ENCODE data around the gene RASSF8.

Gene RASSF8

DNA sequence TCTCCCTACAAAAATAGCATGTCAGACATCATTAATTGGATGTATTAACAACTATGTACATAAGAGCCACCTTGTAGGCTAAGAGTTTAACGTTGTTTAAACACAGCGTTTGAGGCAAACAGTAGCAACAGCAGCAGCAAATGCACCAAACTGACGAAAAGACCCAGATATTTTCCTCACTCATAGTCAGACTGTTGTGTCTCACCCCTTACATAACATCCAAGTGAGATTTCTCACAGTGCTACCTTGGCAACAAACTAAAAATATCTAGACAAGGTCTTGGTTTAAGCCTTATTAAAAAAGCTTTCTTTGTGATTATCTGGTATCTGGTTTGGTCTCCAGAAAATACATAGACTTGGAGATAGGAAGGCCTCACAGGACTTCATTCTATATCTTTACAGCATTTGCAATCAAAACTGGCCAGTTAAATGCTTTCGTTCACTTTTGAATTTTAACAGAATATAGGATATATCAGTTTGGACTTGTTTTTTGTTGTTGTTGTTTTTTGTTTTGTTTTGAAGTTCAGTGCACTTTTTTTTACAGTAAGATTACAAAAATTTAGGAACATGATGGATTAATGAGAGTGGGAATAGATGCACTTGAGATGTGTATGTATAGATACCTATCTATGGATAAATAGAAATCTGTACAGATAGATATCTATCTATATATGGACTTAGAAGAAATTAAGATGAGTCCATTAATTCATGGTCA, 162.2 kb downstream of the RASSF8 start:
- Histone ChIP-seq H3K4me2 (ENCODE audit: low read depth, low read length, poor library complexity, severe bottlenecking) (no peak overlapping the region), H4K20me1 (ENCODE audit: low read depth, low read length) (no peaks in the 10 kb centered on the region), H3K27me3 (ENCODE audit: low read length) (no peaks in the 10 kb centered on the region)

GRCh38 chr12:26121323-26122060, 163.0 kb downstream of the RASSF8 start:
- H4K20me1 ChIP-seq (ENCODE audit: low read depth, low read length) = no peaks in the 10 kb centered on the region
- H3K9me3 ChIP-seq (ENCODE audit: insufficient read depth, low read length) = no peaks in the 10 kb centered on the region
- H3K4me2 ChIP-seq (ENCODE audit: low read depth, low read length, poor library complexity, severe bottlenecking) = peak overlapping the region; percentile 42
- H3K36me3 ChIP-seq (ENCODE audit: low read length) = no peaks in the 10 kb centered on the region
- no peaks in the 10 kb centered on the region for H3K9me2 ChIP-seq (replicated peaks; ENCODE audit: insufficient read depth, low read length)
- H3K27me3 ChIP-seq (ENCODE audit: low read length) = no peaks in the 10 kb centered on the region
- H3K27ac ChIP-seq (ENCODE audit: low read depth, low read length) = no peak overlapping the region
- no peaks in the 10 kb centered on the region for H3K79me2 ChIP-seq (ENCODE audit: insufficient read depth, low read length)
- TF ChIP-seq, protein P1, sequence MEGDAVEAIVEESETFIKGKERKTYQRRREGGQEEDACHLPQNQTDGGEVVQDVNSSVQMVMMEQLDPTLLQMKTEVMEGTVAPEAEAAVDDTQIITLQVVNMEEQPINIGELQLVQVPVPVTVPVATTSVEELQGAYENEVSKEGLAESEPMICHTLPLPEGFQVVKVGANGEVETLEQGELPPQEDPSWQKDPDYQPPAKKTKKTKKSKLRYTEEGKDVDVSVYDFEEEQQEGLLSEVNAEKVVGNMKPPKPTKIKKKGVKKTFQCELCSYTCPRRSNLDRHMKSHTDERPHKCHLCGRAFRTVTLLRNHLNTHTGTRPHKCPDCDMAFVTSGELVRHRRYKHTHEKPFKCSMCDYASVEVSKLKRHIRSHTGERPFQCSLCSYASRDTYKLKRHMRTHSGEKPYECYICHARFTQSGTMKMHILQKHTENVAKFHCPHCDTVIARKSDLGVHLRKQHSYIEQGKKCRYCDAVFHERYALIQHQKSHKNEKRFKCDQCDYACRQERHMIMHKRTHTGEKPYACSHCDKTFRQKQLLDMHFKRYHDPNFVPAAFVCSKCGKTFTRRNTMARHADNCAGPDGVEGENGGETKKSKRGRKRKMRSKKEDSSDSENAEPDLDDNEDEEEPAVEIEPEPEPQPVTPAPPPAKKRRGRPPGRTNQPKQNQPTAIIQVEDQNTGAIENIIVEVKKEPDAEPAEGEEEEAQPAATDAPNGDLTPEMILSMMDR (IDR thresholded peaks at IDR 0.05; ENCODE audit: insufficient read depth, low read length, poor library complexity, severe bottlenecking) = no peak
- no peak for TF ChIP-seq EZH2phosphoT487 (conservative IDR thresholded peaks at IDR 0.05; ENCODE audit: low read length)
- peak overlapping the region; percentile 37 for H3K4me3 ChIP-seq (ENCODE audit: insufficient read depth, low read length, poor library complexity, severe bottlenecking)
- H2AFZ ChIP-seq (ENCODE audit: low read depth, low read length, severe bottlenecking) = no peak overlapping the region
- H3F3A ChIP-seq (ENCODE audit: insufficient read depth) = no peaks in the 10 kb centered on the region
- no peak overlapping the region for H3K9ac ChIP-seq (ENCODE audit: low read length)

More for the DNA sequence above, 162.2 kb downstream of the RASSF8 start:
- no peak overlapping the region for H2AFZ ChIP-seq (ENCODE audit: low read depth, low read length, severe bottlenecking)
- H3K4me3 ChIP-seq (ENCODE audit: insufficient read depth, low read length, poor library complexity, severe bottlenecking) = no peak overlapping the region
- H3K9me2 ChIP-seq (replicated peaks; ENCODE audit: insufficient read depth, low read length) = no peaks in the 10 kb centered on the region
- H3F3A ChIP-seq (ENCODE audit: insufficient read depth) = no peaks in the 10 kb centered on the region
- no peaks in the 10 kb centered on the region for H3K9me3 ChIP-seq (ENCODE audit: insufficient read depth, low read length)
- H3K27ac ChIP-seq (ENCODE audit: low read depth, low read length) = no peak overlapping the region
- H3K79me2 ChIP-seq (ENCODE audit: insufficient read depth, low read length) = no peaks in the 10 kb centered on the region
- TF ChIP-seq EZH2phosphoT487 (conservative IDR thresholded peaks at IDR 0.05; ENCODE audit: low read length) = no peak
- no peaks in the 10 kb centered on the region for H3K36me3 ChIP-seq (ENCODE audit: low read length)
- no peak overlapping the region for H3K9ac ChIP-seq (ENCODE audit: low read length)

DNA sequence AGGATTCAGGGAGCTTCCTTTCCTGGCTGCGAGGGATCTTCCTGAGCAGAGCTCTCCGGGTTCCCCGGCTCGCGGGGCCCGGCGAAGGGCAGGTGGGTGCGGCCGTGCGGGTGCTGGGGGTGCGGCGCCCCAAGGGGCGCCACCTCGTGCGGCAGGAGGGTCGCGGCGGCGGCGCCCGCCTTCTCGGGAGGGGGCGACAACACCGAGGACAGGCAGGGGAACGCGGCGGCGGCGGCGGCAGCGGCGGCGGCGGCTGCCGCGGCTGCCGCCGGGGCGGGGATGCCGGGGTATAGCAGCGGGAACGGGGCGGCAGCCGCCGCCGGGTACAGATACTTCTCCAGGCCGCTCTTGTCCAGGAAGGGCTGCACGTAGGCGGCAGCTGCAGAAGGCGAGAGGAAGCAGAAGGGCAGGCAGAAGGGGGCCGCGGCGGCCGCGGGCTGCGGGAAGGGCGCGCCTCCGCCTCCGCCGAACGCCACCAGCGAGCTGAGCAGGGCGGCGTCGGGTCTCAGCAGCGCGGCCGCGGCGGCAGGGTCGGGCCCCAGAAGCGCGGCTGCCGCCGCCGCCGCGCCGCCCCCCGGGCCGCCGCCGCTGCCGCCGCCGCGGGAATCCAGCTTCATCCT, 163.7 kb downstream of the RASSF8 start:
- H3K4me2 ChIP-seq (ENCODE audit: low read depth, low read length, poor library complexity, severe bottlenecking) = peak overlapping the region; percentile 42
- no peaks in the 10 kb centered on the region for H3K9me3 ChIP-seq (ENCODE audit: insufficient read depth, low read length)
- no peaks in the 10 kb centered on the region for H3K27me3 ChIP-seq (ENCODE audit: low read length)
- no peaks in the 10 kb centered on the region for H3K79me2 ChIP-seq (ENCODE audit: insufficient read depth, low read length)
- no peak overlapping the region for H3K27ac ChIP-seq (ENCODE audit: low read depth, low read length)
- H3K9ac ChIP-seq (ENCODE audit: low read length) = no peak overlapping the region
- no peaks in the 10 kb centered on the region for H4K20me1 ChIP-seq (ENCODE audit: low read depth, low read length)
- H3K4me3 ChIP-seq (ENCODE audit: insufficient read depth, low read length, poor library complexity, severe bottlenecking) = peak overlapping the region; percentile 37
- no peak overlapping the region for H2AFZ ChIP-seq (ENCODE audit: low read depth, low read length, severe bottlenecking)
- TF ChIP-seq, protein P1 (IDR thresholded peaks at IDR 0.05; ENCODE audit: insufficient read depth, low read length, poor library complexity, severe bottlenecking) = no peak
- peak; percentile 88; the same call in 1 of the 2 replicates for TF ChIP-seq EZH2phosphoT487 (conservative IDR thresholded peaks at IDR 0.05; ENCODE audit: low read length)
- no peaks in the 10 kb centered on the region for H3K9me2 ChIP-seq (replicated peaks; ENCODE audit: insufficient read depth, low read length)
- H3K36me3 ChIP-seq (ENCODE audit: low read length) = no peaks in the 10 kb centered on the region
- H3F3A ChIP-seq (ENCODE audit: insufficient read depth) = no peaks in the 10 kb centered on the region

Measured in SU-DHL-6 (cell line).